HG03064 (cell line): ENCODE results near the gene RBM39.
"Not testable (repeated sequence)": the region's sequence is repeated elsewhere in the genome, so short reads cannot be mapped to it uniquely, and the experiment has no call there.

Experiments used
- ATAC-seq: cut with Tn5 transposase; IDR thresholded peaks from one replicate; pipeline ENCODE4 v1.9.1; 2021; ENCODE audit warnings: low read depth; ENCODE audit not compliant: unreplicated experiment

Gene RBM39

DNA sequence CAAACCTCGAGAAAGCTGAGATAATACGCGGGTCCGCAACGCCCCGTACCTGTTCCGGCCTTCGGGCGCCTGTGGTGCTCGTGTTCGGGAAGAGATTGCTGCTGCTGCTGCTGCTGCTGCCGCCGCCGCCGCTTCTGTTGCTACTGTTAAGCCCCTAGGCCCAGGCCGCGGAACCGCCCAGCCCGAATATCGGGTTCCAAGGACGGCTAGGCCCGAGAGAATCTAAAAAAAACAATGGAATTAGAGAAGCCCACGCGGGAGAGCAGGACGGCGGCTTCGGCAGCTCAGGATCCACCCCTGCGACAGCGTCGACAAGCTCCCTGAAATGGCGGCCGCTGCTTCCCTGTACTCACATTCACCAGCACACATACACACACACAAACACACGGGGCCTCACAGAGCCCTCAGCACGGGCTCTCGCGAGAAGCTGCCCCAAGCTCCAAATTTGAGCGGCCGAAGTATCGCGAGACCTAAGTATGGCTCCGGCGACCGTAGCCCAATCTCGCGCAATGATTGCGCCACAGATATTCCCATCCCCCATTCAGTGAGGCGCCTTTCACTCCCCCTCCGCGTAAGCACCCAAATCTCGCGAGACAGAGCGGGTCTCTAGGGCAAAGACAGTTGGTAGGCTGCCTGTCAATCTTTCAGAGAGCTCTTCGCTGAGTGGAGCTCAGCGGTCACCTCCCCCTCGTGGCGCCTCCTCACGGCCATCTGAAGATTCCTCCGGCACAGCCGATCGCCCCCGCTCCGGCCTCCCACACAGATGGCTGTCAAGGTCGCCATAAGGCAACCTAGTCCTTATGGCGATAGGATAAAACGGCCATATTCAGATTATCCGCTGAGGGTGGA lies at the start of gene RBM39:
TSS of gene RBM39 (minus strand) at position 369 of the 849 bp plus-strand sequence. CDS start 1,386 bp downstream, outside the sequence.
- peak; percentile 75 for ATAC-seq

GRCh38 chr20:35791821-35792220 lies 49.8 kb upstream of the RBM39 start:
- ATAC-seq = no peak

DNA sequence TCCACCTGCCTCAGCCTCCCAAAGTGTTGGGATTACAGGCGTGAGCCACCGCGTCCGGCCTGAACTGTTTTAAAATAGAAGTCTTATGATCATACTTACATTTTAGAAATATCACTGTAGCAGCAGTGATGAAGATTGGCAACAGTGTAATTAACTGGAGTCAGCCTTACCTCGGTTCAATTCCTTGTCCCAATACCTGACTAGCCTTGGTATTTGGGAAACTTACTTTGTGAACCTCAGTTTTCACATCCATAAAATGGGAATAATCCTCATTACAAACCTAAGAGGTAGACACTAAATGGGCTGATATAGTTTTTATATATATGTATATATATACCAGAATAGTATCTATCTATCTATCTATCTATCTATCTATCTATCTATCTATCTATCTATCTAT lies 49.0 kb upstream of the RBM39 start:
- no peak for ATAC-seq

DNA sequence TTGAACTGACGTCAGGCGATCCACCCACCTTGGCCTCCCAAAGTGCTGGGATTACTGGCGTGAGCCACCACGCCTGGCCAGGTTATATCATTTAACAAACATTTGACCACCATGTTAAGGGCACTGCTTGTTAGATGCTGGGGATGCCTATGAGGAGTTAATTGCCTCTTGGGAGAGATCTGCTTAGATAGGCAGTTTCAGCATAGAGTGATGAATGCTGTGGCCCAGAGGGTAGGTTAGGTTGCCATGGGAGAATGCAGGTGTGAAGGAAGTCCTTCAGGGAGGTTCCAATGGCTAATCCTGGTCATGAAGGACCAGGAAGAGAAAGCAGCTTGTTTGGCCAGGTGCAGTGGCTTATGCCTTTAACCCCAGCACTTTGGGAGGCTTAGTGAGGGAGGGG lies 46.7 kb upstream of the RBM39 start:
- no peak for ATAC-seq

DNA sequence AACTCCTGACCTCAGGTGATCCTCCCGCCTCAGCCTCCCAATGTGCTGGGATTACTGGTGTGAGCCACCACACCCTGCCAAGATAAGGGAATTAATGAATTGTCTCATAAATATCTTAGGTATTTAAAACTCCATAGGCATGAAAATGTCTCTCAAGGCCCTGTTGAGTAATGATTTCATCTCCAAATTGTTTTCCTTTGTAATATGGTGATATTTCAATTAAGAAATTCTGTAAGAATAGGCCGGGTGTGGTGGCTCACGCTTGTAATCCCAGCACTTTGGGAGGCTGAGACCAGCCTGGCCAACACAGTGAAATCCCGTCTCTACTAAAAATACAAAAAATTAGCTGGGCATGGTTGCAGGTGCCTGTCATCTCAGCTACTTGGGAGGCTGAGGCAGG lies 43.5 kb upstream of the RBM39 start:
- not testable (repeated sequence) for ATAC-seq

- ATAC-seq = not testable (repeated sequence)
These were observed 41.8 kb upstream of the RBM39 start for GRCh38 chr20:35783811-35784210.

DNA sequence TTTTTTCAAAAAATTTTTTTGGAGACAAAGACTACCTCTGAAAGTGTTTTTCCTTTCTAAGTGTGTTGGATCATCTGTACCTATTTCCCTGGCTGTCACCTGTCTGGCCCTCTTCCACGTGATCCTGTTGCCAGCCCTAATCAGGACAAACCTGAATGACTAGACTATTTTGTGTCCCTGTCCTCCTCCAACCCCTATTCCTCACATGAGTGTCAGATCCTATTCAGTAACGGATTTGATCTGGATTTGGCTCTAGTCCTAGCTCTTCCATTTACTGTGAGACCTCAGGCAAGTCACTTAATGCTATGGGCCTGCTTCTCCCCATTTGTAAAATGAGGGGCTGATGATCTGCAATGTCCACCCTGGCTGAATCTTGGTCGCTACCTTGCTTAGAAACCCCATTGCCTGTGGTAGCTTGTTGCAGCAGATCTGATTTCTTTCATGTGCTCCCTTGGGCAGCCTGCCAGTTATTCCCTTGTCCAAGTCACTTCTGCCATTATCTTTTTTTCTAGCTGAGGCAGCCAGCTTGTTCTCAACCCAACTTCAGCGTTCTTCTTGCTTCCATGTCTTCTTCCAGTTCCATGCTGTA lies 34.5 kb upstream of the RBM39 start:
- no peak for ATAC-seq

DNA sequence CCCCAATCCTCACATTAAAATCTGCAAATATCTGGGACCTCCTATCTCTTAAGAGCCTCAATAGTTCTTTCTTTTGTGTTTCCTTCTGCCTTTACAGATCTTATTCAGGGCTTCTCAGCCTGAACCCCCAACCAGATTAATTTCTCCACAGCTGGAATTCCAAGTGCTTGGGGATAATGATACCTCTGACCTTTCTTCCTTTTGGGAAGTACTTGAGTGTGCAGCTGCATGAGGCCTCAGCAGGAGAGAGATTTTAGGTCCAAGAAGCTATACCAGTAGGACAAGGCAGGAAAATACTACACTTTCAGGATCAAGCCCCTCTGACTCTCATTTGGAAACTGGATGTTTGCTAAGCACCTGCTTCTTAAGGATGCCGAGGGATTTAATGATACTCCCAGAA lies 32.3 kb upstream of the RBM39 start:
- no peak for ATAC-seq

- no peak for ATAC-seq
These were observed 31.2 kb upstream of the RBM39 start for GRCh38 chr20:35773154-35773751.

GRCh38 chr20:35772563-35773058 lies 30.6 kb upstream of the RBM39 start:
- no peak for ATAC-seq

DNA sequence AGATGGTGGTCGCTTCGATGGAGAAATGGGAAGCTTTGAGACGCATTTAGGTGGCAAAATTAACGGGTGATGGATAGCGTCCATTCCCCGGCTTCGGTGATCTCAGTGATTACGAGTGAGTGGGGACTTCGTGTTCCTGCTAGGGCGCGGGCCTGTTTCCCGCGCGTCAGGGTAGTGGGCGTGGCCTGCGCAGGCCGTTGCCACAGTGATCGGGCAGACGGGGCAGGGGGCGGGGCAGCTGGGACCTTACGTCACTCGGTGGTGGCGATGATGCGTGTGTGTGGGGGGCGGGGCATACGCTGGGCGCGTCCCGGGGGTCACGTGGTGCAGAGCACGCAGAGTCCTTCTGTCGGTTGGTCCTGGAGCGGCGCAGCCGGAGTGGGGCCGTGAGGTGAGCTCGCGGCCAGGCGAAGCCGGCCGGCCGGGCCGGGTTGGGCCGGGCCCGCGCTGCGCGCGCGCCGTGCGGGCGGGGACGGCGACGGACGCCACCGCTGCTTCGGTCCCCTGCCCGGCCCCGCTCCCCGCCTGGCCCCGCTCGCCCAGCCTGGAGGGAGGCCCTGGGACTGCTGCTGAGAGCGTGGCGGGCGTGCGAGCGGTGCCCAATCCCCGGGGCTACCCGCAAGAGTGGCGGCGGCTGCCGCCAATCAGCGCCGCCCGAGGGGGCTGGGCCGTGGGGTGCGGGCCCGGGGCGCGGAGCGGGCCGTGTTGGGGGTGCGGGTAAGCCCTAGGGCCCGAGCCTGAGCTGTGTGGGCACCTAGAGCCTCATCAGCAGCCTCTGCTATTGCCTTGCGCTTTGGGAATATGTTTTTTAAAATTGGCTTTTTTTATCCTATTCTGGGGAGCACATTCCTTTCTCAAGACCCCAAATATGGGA lies 29.9 kb upstream of the RBM39 start, which contains the start of gene PHF20:
TSS of gene PHF20 (plus strand) at position 327 of the 874 bp plus-strand sequence. CDS start 29,508 bp downstream, outside the sequence.
- ATAC-seq = peak; percentile 63

- no peak for ATAC-seq
These were observed 29.3 kb upstream of the RBM39 start for GRCh38 chr20:35771367-35771688.

- no peak for ATAC-seq
These were observed 26.9 kb upstream of the RBM39 start for GRCh38 chr20:35768731-35769664.

GRCh38 chr20:35767683-35768481 lies 25.8 kb upstream of the RBM39 start:
- peak; percentile 53 for ATAC-seq

GRCh38 chr20:35766843-35767242 lies 24.8 kb upstream of the RBM39 start:
- ATAC-seq = no peak

GRCh38 chr20:35764936-35765335 lies 22.9 kb upstream of the RBM39 start:
- not testable (repeated sequence) for ATAC-seq

DNA sequence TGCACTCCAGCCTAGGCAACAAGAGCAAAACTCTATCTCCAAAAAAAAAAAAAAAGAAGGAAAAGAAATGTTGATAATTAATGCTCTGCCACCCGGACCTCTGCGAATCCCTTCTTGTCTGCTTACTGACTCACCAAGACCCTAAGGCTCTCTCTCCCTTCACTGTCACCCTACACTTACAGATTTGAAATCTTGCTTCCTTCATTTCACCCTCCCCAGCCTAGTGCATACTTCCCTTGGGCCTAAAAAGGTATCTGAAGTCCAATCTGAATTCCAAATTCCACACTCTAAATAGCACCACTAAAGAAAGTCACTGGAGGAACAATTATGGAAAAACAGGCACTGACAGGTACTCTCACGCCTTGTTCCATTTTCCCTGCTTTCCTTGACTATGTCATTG lies 20.4 kb upstream of the RBM39 start:
- ATAC-seq = no peak

DNA sequence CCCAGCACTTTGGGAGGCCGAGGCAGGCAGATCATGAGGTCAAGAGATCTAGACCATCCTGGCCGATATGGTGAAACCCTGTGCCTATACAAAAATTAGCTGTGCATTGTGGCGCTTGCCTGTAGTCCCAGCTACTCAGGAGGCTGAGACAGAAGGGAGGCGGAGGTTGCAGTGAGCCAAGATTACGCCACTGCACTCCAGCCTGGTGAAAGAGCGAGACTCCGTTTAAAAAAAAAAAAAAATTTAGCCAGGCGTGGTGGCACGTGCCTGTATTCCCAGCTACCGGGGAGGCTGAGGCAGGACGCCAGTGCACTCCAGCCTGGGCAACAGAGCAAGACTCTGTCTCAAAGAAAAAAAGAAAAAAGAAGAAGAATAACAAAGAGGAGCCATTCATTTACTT lies 19.5 kb upstream of the RBM39 start:
- ATAC-seq = not testable (repeated sequence)
